Suprapubic skin (tissue), 3 donors: Measurements from ENCODE around the gene APPL1.

Experiments used
- POLR2A ChIP-seq, 2 donors: fragments of 450-650 bp; IDR thresholded peaks; one replicate each; pipeline ENCODE4 v1.6.1; 2017; ENCODE audit warnings: antibody characterized with exemption in 2 of 2, mild to moderate bottlenecking in 2 of 2, moderate library complexity in 2 of 2
- TF ChIP-seq, protein P1 (sequence below), 2 donors: fragments of 200-600 bp in 1 of 2; fragments of 450-650 bp in 1 of 2; sonication (generic) in 1 of 2; IDR thresholded peaks; one replicate each; pipeline ENCODE4 v1.5.1; 2016 to 2019; ENCODE audit warnings: antibody characterized with exemption in 2 of 2, mild to moderate bottlenecking in 1 of 2, moderate library complexity in 1 of 2

DNA sequence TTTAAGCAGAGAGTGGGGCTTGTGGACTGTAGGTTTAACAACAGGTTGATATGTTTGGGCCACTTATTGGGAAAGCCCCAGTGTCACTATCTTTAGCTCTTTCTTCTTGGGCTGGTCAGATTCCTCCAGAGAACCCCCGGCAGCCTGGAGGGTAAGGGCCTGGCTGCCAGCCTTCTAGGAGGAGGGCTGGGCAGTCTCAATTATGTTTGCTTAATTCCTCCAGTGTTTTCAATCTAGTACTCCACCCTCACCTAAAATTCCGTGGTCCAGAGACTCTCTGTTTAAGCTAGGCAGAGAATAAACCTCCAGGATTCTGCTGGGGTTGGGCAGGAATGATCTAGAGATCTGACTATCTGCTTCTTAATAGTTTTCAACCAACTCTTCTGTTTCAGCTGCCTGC is 59.7 kb downstream of the APPL1 start:
- TF ChIP-seq, protein P1, sequence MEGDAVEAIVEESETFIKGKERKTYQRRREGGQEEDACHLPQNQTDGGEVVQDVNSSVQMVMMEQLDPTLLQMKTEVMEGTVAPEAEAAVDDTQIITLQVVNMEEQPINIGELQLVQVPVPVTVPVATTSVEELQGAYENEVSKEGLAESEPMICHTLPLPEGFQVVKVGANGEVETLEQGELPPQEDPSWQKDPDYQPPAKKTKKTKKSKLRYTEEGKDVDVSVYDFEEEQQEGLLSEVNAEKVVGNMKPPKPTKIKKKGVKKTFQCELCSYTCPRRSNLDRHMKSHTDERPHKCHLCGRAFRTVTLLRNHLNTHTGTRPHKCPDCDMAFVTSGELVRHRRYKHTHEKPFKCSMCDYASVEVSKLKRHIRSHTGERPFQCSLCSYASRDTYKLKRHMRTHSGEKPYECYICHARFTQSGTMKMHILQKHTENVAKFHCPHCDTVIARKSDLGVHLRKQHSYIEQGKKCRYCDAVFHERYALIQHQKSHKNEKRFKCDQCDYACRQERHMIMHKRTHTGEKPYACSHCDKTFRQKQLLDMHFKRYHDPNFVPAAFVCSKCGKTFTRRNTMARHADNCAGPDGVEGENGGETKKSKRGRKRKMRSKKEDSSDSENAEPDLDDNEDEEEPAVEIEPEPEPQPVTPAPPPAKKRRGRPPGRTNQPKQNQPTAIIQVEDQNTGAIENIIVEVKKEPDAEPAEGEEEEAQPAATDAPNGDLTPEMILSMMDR (IDR thresholded peaks at IDR 0.05), result no peak
- no peak for TF ChIP-seq POLR2A (IDR thresholded peaks at IDR 0.05)
